22Rv1 (cell line): ENCODE results near the gene KLK1.

Experiments used
- CTCF ChIP-seq: fragments of 450-650 bp; IDR thresholded peaks from 2 replicates; pipeline ENCODE4 v1.5.1; 2017; ENCODE audit warnings: mild to moderate bottlenecking
- ZFX ChIP-seq: fragments of 450-650 bp; IDR thresholded peaks from 2 replicates; pipeline ENCODE4 v1.6.1; 2017; ENCODE audit warnings: antibody characterized with exemption, borderline replicate concordance

DNA sequence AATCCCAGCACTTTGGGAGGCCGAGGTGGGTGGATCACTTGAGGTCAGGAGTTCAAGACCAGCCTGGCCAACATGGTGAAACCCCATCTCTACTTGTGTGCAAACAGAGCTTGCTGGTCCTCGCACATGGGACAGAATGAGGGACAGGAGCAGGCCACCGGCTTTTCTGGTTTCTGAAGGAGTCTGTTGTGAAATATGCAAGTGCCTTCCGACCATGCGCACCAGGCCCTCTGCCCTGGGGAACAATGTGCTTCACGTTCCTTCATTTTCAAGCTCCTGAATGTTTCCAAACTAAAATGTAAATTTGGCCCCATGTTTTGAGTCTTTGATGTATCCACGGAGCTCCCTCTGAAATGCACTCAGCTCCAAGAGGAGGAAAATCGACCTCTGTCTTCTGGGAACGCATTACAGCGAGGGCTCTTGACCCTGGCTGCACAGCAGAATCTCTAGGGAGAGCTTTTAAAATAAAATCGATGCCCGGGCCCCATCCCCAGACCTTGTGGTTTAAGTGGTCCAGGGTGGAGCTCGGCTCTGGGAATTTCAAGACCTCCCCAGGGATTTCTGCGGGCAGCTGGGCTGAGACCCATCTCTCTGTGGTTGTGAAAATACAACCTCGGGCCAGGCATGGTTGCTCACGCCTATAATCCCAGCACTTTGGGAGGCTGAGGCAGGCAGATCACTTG lies 42.7 kb downstream of the KLK1 start:
- no peak for TF ChIP-seq CTCF
- TF ChIP-seq ZFX = no peak
